Large intestine (tissue), 3 donors: ENCODE results near the gene E2F8. TPM values are rescaled to one million over a fixed set of nuclear protein-coding genes. Genes with fewer than 3 reads are reported as not detected.
A peak's percentile ranks its signal among the peaks of the same experiment; 100 is the strongest.
"Not testable (repeated sequence)": the region's sequence is repeated elsewhere in the genome, so short reads cannot be mapped to it uniquely, and the experiment has no call there.

Experiments
- DNase-seq, 2 donors: peaks; one replicate each; pipeline versions ENCODE4 v3.0.0 to v3.0.0-alpha.2; 2013
- H3K27ac ChIP-seq: one replicate; pipeline ENCODE4 v1.5.1; 2013; ENCODE audit warnings: low read length
- H3K27me3 ChIP-seq: 2 replicates; pipeline ENCODE4 v1.6.1; 2013; ENCODE audit warnings: low read length; ENCODE audit not compliant: control insufficient read depth, insufficient read depth
- H3K36me3 ChIP-seq: 2 replicates; pipeline ENCODE4 v1.6.1; 2013; ENCODE audit warnings: low read length; ENCODE audit not compliant: control insufficient read depth, insufficient read depth
- H3K4me1 ChIP-seq: one replicate; pipeline ENCODE4 v1.6.1; 2013; ENCODE audit warnings: low read length; ENCODE audit not compliant: control insufficient read depth, insufficient read depth
- H3K4me3 ChIP-seq: one replicate; pipeline ENCODE4 v1.5.1; 2013; ENCODE audit warnings: low read length
- H3K9me3 ChIP-seq: one replicate; pipeline ENCODE4 v1.6.1; 2013; ENCODE audit warnings: mild to moderate bottlenecking, low read depth, low read length, moderate library complexity; ENCODE audit not compliant: control insufficient read depth
- WGBS: methylation state at CpG from one replicate; pipeline ENCODE4 v1.1.5; 2013; ENCODE audit warnings: low lambda C conversion rate; ENCODE audit not compliant: insufficient coverage; 5-methylcytosine and 5-hydroxymethylcytosine counted together
- polyA plus RNA-seq: library from polyadenylated mRNA; unstranded; fragments of 120-200 nt; gene quantifications from one replicate; pipeline ENCODE4 v1.2.1, GENCODE V29; 2013

Gene E2F8
- polyA plus RNA-seq, 1 donor: 17.7 TPM

GRCh38 chr11:19276859-19277808 is 36.4 kb upstream of the E2F8 start:
- H3K4me1 ChIP-seq: peaks cover 18% of the 10 kb centered on the region
- no peaks in the 10 kb centered on the region for H3K9me3 ChIP-seq
- WGBS: no CpG with 5 or more reads among the region's 8 CpGs
- H3K27me3 ChIP-seq: peaks cover 2% of the 10 kb centered on the region
- H3K36me3 ChIP-seq: no peaks in the 10 kb centered on the region
- peak; percentile 92 to 96 for DNase-seq
- no peak overlapping the region for H3K4me3 ChIP-seq
- peak overlapping the region; percentile 92 for H3K27ac ChIP-seq

DNA sequence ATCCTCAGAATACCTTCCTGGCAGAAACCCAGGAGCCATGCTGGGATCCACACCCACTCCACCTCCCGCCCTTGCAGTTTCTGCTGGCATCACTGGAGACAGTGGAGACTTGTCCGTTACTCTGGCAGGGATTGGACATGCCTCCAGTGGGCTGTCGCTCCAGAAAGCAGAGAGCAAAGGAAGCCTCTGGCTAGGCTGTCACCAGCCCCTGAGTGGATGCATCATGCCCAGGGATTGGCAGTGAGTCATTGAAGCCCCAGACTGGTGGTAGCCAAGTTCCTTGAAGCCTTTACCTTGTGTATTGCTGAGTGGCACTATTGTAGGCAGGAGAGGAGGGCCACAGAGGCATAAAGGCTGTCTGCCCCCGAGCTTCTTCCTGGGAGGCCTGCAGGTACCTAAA is 34.8 kb upstream of the E2F8 start:
- peaks cover 18% of the 10 kb centered on the region for H3K4me1 ChIP-seq
- no peak for DNase-seq
- no peak overlapping the region for H3K4me3 ChIP-seq
- no CpG with 5 or more reads among the region's 4 CpGs for WGBS
- no peak overlapping the region for H3K27ac ChIP-seq
- no peaks in the 10 kb centered on the region for H3K9me3 ChIP-seq
- no peaks in the 10 kb centered on the region for H3K27me3 ChIP-seq
- no peaks in the 10 kb centered on the region for H3K36me3 ChIP-seq

- not testable (repeated sequence) for H3K27ac ChIP-seq, DNase-seq, H3K36me3 ChIP-seq, H3K27me3 ChIP-seq, H3K4me3 ChIP-seq, H3K9me3 ChIP-seq
- peaks cover 18% of the 10 kb centered on the region for H3K4me1 ChIP-seq
- WGBS: 100% methylated on average over 2 of the region's 5 CpGs
Observed at GRCh38 chr11:19273219-19273618, 32.5 kb upstream of the E2F8 start.

- H3K9me3 ChIP-seq: no peaks in the 10 kb centered on the region
- H3K27me3 ChIP-seq: peaks cover 3% of the 10 kb centered on the region
- no peaks in the 10 kb centered on the region for H3K36me3 ChIP-seq
- no peak overlapping the region for H3K27ac ChIP-seq
- WGBS: no CpG with 5 or more reads among the region's 1 CpG
- no peak for DNase-seq
- H3K4me1 ChIP-seq: no peaks in the 10 kb centered on the region
- no peak overlapping the region for H3K4me3 ChIP-seq
Observed at GRCh38 chr11:19268909-19269308, 28.2 kb upstream of the E2F8 start.

- WGBS: no CpG with 5 or more reads among the region's 5 CpGs
- H3K27ac ChIP-seq: no peak overlapping the region
- H3K4me3 ChIP-seq: no peak overlapping the region
Observed at GRCh38 chr11:19267567-19267966, 26.8 kb upstream of the E2F8 start.

DNA sequence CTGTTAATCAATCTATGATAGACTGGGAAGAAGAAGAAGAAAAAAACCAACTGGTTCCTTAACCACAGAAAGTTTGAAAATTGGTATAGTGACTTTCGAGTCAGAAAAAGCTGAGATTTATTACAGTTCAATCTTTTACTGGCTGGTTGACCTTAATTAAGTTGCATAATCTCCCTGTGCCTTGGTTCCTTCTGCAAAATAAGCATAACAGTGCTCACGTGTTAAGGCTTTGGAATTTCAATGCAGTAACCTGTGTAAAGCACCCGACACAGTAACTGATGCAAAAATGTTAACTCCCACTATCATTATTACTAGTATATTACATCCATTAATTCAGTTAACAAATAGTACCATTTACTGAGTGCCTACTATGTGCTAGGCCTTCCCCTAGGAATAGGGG is 22.6 kb upstream of the E2F8 start:
- Histone ChIP-seq H3K4me3 (no peak overlapping the region), H3K9me3 (no peaks in the 10 kb centered on the region), H3K27ac (peak overlapping the region; percentile 63), H3K4me1 (no peaks in the 10 kb centered on the region), H3K36me3 (no peaks in the 10 kb centered on the region), H3K27me3 (no peaks in the 10 kb centered on the region)
- 71% methylated on average over 1 of the region's 3 CpGs for WGBS
- DNase-seq: peak in 1 of 2 donors; percentile 22

More at GRCh38 chr11:19267567-19267966, 26.8 kb upstream of the E2F8 start:
- Histone ChIP-seq H3K27me3 (peaks cover 3% of the 10 kb centered on the region), H3K36me3 (no peaks in the 10 kb centered on the region), H3K4me1 (no peaks in the 10 kb centered on the region), H3K9me3 (no peaks in the 10 kb centered on the region)
- DNase-seq: no peak

DNA sequence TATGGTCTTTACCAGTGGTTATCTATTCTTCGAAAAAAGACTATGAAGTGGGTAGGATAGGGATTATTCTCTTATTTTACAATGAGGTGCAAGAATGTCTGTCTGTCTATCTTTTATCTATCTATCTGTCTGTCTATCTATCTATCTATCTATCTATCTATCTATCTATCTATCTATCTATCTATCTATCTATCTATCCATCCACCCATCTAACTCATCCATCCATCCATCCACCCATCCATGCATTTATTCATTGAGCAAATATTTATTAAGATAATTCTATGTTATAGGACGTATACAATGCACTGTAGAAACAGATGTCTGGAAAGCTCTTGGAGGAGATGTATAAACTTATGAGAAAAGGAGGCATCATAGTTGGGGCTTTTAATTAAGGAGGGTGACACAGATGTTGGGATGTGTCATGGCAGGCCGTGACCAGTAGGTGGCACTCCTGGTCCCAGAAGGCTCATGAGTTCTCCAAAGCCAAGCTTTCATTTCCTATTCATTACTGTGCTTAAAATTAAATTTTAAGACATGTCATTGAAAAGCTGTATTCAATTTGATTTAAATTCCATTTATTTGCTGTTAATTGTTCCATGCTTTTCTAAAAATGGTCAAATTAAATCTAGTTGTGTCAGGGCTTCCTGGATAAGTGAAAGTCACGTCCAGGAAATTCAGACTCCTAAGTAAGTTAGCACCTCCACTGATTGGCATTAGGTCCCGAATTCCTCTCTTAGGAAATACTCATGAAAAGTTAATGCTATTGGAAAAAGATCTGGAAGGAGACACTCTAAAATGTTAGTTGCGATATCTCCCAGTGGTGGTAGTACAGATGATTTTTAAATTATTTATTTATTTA is 19.0 kb upstream of the E2F8 start:
- peak in 1 of 2 donors; percentile 34 for DNase-seq
- no peaks in the 10 kb centered on the region for H3K36me3 ChIP-seq
- H3K4me3 ChIP-seq: no peak overlapping the region
- 57% methylated on average over 2 of the region's 6 CpGs for WGBS
- no peaks in the 10 kb centered on the region for H3K9me3 ChIP-seq
- no peaks in the 10 kb centered on the region for H3K4me1 ChIP-seq
- no peaks in the 10 kb centered on the region for H3K27me3 ChIP-seq
- no peak overlapping the region for H3K27ac ChIP-seq

DNA sequence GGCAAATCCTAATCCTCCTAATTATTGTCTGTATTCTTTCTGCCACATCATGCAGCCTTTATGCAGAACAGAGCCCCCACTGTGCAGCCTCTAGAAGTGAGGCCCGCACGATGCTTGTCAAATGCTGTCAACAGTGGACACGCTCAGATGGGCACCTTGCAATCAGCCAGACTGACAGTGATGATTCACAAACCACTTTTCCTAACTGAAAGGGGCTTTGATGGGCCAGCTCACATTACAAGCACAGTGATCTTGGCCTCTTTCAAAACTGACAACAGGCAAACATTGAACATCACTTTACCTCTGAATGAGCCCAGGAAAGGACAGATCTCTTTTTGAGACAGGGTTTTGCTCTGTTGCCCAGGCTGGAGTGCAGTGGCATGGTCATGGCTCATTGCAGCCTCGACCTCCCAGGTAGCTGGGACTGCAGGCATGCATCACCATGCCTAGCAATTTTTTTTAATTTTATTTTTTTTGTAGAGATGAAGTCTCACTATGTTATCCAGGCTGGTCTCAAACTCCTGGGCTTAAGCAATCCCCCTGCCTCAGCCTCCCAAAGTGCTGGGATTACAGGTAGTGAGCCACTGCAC is 18.0 kb upstream of the E2F8 start:
- no peaks in the 10 kb centered on the region for H3K9me3 ChIP-seq
- no peaks in the 10 kb centered on the region for H3K36me3 ChIP-seq
- WGBS: no CpG with 5 or more reads among the region's 4 CpGs
- no peak overlapping the region for H3K4me3 ChIP-seq
- no peaks in the 10 kb centered on the region for H3K27me3 ChIP-seq
- H3K27ac ChIP-seq: no peak overlapping the region
- DNase-seq: no peak
- H3K4me1 ChIP-seq: no peaks in the 10 kb centered on the region

- not testable (repeated sequence) for DNase-seq, H3K4me1 ChIP-seq, H3K36me3 ChIP-seq, H3K27me3 ChIP-seq, H3K27ac ChIP-seq, H3K4me3 ChIP-seq, H3K9me3 ChIP-seq
- WGBS: no CpG with 5 or more reads among the region's 3 CpGs
Observed at GRCh38 chr11:19254441-19254840, 13.7 kb upstream of the E2F8 start.

DNA sequence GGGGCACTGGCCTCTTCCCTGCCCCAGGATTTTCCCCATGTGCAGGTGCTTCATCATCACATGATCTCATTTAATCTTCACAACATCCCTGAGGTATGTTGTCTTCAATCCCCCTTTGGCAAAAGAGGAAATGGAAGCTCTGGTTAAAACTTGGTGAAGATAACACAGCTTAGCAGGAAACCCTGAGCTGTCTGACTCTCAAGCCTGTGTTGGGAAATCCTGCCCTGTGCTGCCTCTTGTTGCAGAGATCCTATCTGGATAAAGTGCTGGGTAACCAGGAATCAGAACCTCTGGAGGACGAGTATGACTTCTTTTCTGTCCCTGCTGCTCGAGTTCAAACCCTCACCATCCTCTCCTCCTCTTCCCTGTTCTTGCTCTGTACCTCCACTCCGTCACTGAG is 13.1 kb upstream of the E2F8 start:
- Histone ChIP-seq H3K36me3 (no peaks in the 10 kb centered on the region), H3K9me3 (no peaks in the 10 kb centered on the region), H3K4me3 (no peak overlapping the region), H3K4me1 (no peaks in the 10 kb centered on the region), H3K27ac (no peak overlapping the region), H3K27me3 (no peaks in the 10 kb centered on the region)
- DNase-seq: no peak
- 71% methylated on average over 1 of the region's 3 CpGs for WGBS
